ENCODE measurements around the gene TIGD3.
A peak's percentile ranks its signal among the peaks of the same experiment; 100 is the strongest.

DNA sequence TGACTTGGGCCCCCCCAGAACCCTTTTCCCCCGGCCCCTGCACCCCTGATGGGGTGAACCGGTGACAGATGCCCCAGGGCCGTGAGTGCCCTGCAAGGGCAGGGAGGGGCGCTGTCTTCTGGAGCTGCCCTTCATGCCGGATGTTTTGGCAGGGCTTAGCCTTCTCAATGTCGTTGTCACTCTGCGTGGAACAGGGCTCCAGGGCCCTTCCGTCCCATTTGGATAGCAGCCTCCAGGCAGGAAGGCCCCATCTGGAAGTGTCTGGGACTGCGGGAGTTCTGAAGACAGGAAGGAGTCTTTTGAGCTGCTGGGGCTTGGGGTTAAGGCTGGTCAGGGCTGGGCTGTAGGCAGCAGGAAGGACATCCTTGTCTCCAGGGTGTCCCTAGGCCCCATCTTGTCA is 36.4 kb downstream of the TIGD3 start:
- TF ChIP-seq CTCF (IDR thresholded peaks at IDR 0.05; ENCODE audit: low read depth, low read length, missing input control) (no peak), YY1 (IDR thresholded peaks at IDR 0.05) (no peak), SP1 (IDR thresholded peaks at IDR 0.05) (peak; percentile 28), JUND (IDR thresholded peaks at IDR 0.05) (no peak), RXRA (IDR thresholded peaks at IDR 0.05) (peak in 1 of 2 donors; percentile 41), RAD21 (IDR thresholded peaks at IDR 0.05) (no peak)
- TF ChIP-seq, protein P1, sequence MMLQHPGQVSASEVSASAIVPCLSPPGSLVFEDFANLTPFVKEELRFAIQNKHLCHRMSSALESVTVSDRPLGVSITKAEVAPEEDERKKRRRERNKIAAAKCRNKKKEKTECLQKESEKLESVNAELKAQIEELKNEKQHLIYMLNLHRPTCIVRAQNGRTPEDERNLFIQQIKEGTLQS (IDR thresholded peaks at IDR 0.05), result no peak
- TF ChIP-seq, protein P2, sequence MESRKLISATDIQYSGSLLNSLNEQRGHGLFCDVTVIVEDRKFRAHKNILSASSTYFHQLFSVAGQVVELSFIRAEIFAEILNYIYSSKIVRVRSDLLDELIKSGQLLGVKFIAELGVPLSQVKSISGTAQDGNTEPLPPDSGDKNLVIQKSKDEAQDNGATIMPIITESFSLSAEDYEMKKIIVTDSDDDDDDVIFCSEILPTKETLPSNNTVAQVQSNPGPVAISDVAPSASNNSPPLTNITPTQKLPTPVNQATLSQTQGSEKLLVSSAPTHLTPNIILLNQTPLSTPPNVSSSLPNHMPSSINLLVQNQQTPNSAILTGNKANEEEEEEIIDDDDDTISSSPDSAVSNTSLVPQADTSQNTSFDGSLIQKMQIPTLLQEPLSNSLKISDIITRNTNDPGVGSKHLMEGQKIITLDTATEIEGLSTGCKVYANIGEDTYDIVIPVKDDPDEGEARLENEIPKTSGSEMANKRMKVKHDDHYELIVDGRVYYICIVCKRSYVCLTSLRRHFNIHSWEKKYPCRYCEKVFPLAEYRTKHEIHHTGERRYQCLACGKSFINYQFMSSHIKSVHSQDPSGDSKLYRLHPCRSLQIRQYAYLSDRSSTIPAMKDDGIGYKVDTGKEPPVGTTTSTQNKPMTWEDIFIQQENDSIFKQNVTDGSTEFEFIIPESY (IDR thresholded peaks at IDR 0.05), result no peak

Measured in liver (tissue), 3 donors.